Activated naive CD8-positive, alpha-beta T cell treated with anti-CD3 and anti-CD28 coated beads for 36 hours (primary cell): ENCODE data around the gene RBP3. TPM values are rescaled to one million over a fixed set of nuclear protein-coding genes. Genes with fewer than 3 reads are reported as not detected.

Source experiments
- DNase-seq: peaks from one replicate; pipeline ENCODE4 v3.0.0; 2021
- H3K27ac Mint-ChIP-seq: one replicate; pipeline ENCODE4 v1.8.0; 2022; ENCODE audit warnings: mild to moderate bottlenecking, moderate library complexity, mixed read lengths
- H3K27me3 Mint-ChIP-seq: one replicate; pipeline ENCODE4 v1.8.0; 2022; ENCODE audit warnings: mild to moderate bottlenecking, mixed read lengths
- H3K36me3 Mint-ChIP-seq: one replicate; pipeline ENCODE4 v1.8.0; 2021; ENCODE audit warnings: mild to moderate bottlenecking, mixed read lengths
- H3K4me1 Mint-ChIP-seq: one replicate; pipeline ENCODE4 v1.8.0; 2021; ENCODE audit warnings: mixed read lengths
- H3K4me3 Mint-ChIP-seq: one replicate; pipeline ENCODE4 v1.8.0; 2022; ENCODE audit warnings: mild to moderate bottlenecking, moderate library complexity, mixed read lengths
- H3K9me3 Mint-ChIP-seq: one replicate; pipeline ENCODE4 v1.8.0; 2022; ENCODE audit warnings: mixed read lengths
- total RNA-seq, 2 experiments: library from RNA; stranded (reverse); gene quantifications; one replicate each; pipeline ENCODE4 v1.2.3, GENCODE V29; 2021

Gene RBP3
- total RNA-seq, 2 experiments from 2014 or later = not detected

GRCh38 chr10:47366731-47367460 is 18.7 kb downstream of the RBP3 start:
- no peaks in the 10 kb centered on the region for H3K36me3 Mint-ChIP-seq
- DNase-seq = no peak
- H3K27me3 Mint-ChIP-seq = no peaks in the 10 kb centered on the region
- no peaks in the 10 kb centered on the region for H3K4me1 Mint-ChIP-seq
- no peak overlapping the region for H3K27ac Mint-ChIP-seq
- H3K4me3 Mint-ChIP-seq = no peak overlapping the region
- no peaks in the 10 kb centered on the region for H3K9me3 Mint-ChIP-seq

DNA sequence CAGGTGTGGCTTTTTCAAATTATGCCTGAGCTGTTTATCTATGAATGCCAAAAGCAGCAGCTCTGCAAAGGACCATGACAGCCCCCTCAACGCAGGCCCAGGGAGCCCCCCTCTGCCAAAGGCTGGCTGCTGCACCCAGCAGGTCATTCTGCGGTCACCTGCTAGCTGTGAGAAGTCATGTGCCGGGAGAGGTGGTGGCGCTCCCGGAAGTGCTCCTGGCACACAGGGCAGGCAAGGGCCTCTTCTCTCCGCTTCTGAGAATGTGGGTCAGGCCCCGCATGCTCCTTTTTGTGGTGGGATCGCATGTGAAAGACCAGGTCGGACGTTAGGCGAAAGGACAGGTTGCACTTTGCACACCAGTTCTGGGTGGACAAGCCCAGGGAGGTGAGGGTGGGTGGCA is 19.5 kb downstream of the RBP3 start:
- no peaks in the 10 kb centered on the region for H3K4me1 Mint-ChIP-seq
- no peak overlapping the region for H3K4me3 Mint-ChIP-seq
- H3K27me3 Mint-ChIP-seq = no peaks in the 10 kb centered on the region
- no peak for DNase-seq
- no peaks in the 10 kb centered on the region for H3K9me3 Mint-ChIP-seq
- H3K36me3 Mint-ChIP-seq = no peaks in the 10 kb centered on the region
- no peak overlapping the region for H3K27ac Mint-ChIP-seq

DNA sequence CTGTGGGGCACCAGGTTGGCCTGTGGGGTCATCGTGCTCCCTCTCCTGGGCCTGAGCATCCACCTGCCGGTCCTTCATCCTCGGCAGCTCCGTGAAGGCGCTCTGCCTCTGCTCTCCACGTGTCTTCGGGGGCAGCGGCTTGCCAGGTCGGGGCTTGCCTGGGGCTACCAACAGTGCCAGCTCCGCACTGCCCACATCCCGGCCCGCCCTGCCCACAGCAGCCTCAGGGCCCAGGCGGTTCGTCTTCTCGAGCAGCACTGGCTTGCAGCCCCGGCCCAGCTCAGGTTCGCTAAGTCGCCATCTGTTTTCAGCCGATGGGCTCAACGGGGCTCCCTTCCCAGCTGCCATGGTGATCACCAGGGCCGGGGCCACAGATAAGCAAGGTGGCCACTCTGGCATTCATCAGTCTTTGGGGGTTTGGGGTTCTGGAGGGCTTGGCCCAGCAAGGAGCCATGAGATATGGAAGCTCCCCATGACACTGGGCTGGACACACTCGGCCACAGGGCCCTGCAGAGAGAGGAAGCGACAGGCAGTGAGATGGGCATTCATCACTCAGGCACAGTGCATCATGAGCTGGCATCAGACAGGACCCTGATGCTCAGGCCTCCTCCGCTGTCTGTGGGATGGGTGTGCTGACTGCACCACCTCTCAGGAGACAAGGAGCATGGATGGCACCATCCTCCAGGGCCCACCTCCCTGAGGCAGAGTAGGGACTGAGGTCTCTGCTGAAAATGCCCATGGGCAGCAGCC is 20.4 kb downstream of the RBP3 start:
- Mint-ChIP-seq H3K27me3 (no peaks in the 10 kb centered on the region), H3K4me3 (no peak overlapping the region), H3K27ac (no peak overlapping the region), H3K36me3 (no peaks in the 10 kb centered on the region), H3K9me3 (no peaks in the 10 kb centered on the region), H3K4me1 (no peaks in the 10 kb centered on the region)
- DNase-seq = no peak

- DNase-seq = no peak
- Mint-ChIP-seq H3K27ac (no peak overlapping the region), H3K9me3 (no peaks in the 10 kb centered on the region), H3K4me1 (no peaks in the 10 kb centered on the region), H3K36me3 (no peaks in the 10 kb centered on the region), H3K27me3 (no peaks in the 10 kb centered on the region), H3K4me3 (no peak overlapping the region)
Observed at GRCh38 chr10:47369251-47369894, 21.2 kb downstream of the RBP3 start.

DNA sequence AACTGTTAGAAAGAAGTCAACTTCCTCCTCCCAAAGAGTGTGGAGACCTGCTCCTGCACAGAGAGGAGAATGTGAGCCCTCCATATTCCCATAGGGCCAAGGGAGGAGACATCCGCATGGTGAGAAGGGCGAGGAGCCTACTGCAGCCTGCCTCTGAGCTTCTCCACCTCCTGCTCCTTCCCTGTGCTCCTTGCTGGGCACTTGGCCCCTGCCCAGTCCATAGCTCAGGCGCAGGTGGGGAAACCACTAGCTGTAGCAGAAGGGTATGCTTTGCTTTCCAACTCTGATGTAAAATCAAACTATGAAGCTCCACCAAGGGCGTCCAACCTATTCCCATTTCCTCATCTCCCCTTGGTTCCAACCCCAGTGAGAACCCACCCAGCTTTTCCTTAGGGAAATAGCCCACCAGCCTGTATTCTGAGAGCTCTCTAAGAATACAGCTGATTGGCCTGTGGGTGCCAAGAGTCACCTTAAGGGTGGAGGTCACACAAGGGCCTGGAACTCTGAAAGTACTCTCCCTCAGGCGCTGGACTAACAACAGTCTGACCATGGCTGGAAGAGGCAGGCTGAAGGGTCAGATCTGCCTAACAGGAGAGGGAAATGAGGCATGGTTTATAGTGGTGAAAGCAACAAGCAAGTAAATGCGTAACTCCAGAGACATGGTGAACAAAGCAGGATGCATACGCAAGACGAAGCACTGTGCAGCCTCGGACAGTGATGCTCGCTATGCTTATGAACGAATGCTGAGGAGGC is 22.0 kb downstream of the RBP3 start:
- Mint-ChIP-seq H3K36me3 (no peaks in the 10 kb centered on the region), H3K27me3 (no peaks in the 10 kb centered on the region), H3K9me3 (no peaks in the 10 kb centered on the region), H3K4me3 (no peak overlapping the region), H3K27ac (no peak overlapping the region), H3K4me1 (no peaks in the 10 kb centered on the region)
- no peak for DNase-seq

DNA sequence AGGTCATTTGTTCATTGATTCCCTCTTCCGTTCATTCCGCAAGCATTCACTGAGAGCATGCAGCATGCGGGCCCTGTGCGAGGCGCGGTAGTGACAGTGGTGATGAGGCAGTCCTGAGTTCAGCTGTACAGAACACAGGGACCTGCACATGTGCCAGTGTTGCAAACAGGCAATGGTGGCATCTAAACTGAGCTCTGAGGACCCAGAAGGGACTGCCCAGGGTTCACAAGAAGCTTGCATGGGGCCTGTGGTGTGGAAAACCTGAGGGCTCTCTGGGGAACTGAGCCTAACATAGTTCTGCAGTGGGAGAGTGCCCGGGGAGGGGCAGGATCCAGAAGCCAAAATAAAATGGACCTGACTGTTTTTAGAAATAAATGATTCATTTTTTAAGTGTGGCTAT is 22.7 kb downstream of the RBP3 start:
- H3K36me3 Mint-ChIP-seq = no peaks in the 10 kb centered on the region
- H3K4me1 Mint-ChIP-seq = no peaks in the 10 kb centered on the region
- H3K4me3 Mint-ChIP-seq = no peak overlapping the region
- H3K9me3 Mint-ChIP-seq = no peaks in the 10 kb centered on the region
- H3K27me3 Mint-ChIP-seq = peaks cover 4% of the 10 kb centered on the region
- no peak for DNase-seq
- H3K27ac Mint-ChIP-seq = no peak overlapping the region

DNA sequence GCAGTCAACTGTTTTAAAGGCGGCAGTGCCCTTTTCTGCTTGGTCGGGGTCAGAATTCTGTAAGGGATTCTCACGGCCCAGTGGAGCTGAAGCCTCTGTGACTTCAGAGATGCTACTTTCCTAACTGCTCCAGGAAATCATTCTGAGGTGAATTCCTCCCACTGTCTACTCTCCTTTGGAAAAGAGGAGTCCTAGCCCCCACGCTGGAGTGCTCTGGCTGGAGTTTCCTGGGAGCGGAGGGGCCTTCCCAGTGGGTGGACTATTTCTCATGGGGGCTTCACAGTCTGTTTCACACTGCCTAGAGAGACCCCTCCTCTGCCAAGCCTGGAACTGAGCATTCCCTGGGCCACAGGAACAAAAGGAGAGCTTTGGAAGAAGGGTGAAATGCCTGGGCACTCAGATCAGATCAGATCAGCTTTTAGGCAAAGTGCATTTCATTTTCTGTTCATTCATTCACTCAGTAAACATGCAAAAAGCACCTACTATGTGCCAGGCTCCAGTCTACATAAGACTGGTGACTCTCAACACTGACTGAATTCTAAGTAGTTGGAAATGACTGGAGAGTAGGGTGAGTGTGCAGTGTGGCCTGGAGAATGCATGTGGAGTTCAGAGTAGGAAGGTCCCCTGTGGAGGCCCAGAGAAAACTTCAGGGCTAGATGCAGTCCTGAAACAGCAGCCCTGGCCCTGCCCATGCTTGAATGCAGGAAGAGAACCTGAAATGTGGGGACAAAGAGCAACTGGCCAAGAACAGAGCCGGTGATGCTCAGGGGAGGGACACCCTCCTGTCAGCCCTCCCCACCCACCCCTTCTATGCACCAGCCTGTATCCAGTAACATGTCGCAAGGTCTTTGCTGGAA is 23.7 kb downstream of the RBP3 start:
- Mint-ChIP-seq H3K9me3 (no peaks in the 10 kb centered on the region), H3K27me3 (peaks cover 11% of the 10 kb centered on the region), H3K36me3 (no peaks in the 10 kb centered on the region), H3K4me1 (no peaks in the 10 kb centered on the region), H3K4me3 (no peak overlapping the region), H3K27ac (no peak overlapping the region)
- DNase-seq = no peak

GRCh38 chr10:47372726-47373125 is 24.6 kb downstream of the RBP3 start:
- Mint-ChIP-seq H3K27me3 (peaks cover 20% of the 10 kb centered on the region), H3K4me3 (no peak overlapping the region), H3K4me1 (no peaks in the 10 kb centered on the region), H3K27ac (no peak overlapping the region), H3K9me3 (no peaks in the 10 kb centered on the region), H3K36me3 (no peaks in the 10 kb centered on the region)
- no peak for DNase-seq

DNA sequence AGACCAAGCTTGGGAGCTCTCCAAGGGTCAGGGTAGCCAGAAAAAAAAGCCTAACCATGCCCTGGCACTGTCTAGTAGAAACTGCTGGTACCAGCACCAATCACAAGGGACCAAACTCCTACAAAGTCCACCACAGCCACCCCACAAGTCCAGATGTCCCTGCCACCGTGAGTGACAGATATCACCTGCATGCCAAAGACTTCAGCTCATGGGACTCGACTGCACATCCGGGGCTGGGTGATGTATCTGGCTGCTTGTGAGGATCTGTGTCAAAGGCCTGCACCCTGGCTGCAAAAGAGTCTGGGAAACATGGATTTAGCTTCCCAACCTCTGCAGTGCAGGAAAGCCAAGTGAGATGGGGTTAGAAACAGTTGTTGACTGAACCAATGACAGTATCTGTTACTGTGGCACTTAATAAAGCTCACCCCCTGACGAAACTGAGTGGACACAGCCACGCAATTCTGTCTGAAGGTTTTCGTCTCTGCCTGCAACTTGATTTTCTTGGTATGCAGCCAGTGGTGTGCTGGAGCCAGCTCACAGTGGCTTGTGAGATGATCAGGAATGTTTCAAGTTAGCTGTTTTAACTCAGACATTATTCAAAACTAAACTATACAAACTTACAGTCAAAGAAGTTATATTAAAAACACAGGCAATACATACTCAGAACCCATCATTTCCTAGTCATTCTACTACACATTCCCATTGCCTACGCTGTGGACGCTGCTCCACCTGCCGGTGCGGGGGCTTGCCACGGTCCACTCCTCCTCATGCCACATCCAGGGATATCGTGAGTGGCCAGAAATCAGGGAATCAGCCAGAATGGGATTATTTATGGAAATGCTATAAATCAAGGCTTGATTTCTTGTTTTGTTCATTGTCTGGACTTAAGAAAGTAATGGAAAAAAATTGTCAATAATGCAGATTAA is 26.7 kb downstream of the RBP3 start:
- no peaks in the 10 kb centered on the region for H3K36me3 Mint-ChIP-seq
- no peaks in the 10 kb centered on the region for H3K4me1 Mint-ChIP-seq
- DNase-seq = no peak

GRCh38 chr10:47376522-47377220 is 28.5 kb downstream of the RBP3 start:
- no peak overlapping the region for H3K27ac Mint-ChIP-seq
- H3K27me3 Mint-ChIP-seq = peaks cover 56% of the 10 kb centered on the region
- DNase-seq = no peak
- H3K36me3 Mint-ChIP-seq = no peaks in the 10 kb centered on the region
- H3K9me3 Mint-ChIP-seq = no peaks in the 10 kb centered on the region
- no peak overlapping the region for H3K4me3 Mint-ChIP-seq
- H3K4me1 Mint-ChIP-seq = no peaks in the 10 kb centered on the region

More for the DNA sequence above, 26.7 kb downstream of the RBP3 start:
- H3K27me3 Mint-ChIP-seq = peaks cover 42% of the 10 kb centered on the region
- H3K9me3 Mint-ChIP-seq = no peaks in the 10 kb centered on the region
- no peak overlapping the region for H3K4me3 Mint-ChIP-seq
- H3K27ac Mint-ChIP-seq = no peak overlapping the region

- Mint-ChIP-seq H3K36me3 (no peaks in the 10 kb centered on the region), H3K4me1 (no peaks in the 10 kb centered on the region), H3K9me3 (no peaks in the 10 kb centered on the region), H3K4me3 (no peak overlapping the region), H3K27me3 (peaks cover 67% of the 10 kb centered on the region), H3K27ac (no peak overlapping the region)
- no peak for DNase-seq
Observed at GRCh38 chr10:47378183-47378510, 30.0 kb downstream of the RBP3 start.

DNA sequence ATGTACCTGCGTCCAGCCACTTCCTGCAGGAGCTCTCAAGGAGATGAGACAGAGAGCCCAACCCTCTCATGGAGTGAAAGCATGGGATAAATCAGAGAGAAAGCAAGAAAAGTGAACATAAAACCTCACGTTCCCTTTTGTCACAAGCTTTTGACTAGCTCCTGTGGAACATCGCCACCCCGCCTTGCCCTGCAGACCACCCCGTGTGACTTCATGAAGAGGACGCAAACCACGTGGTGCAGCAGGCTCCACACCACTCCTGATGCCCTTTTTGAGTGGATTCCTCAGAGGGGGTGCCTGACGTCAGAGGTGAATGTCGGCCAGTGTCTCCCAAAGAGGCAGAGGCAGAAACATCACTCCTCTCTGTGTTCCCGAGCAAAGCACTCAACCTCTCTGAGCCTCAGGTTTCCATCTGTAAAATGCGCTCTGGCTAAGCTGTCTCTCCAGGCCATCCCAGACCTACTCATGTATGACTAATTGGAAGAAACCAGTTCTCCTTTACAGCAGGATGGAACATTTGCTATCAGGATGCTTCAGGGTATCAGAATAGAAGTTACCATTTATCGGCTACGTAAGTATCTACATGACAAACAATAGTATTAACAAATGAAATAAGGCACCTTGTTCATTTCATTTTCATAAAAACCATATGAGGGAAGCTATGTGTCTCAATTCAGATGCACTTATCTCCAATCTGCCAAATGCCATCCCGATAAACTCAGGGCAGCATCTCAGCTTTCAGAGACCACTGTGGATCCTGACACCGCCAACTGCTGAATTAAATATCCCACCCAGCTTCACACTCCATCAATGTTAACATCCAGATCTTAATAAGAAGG is 30.7 kb downstream of the RBP3 start:
- no peaks in the 10 kb centered on the region for H3K36me3 Mint-ChIP-seq
- H3K27ac Mint-ChIP-seq = no peak overlapping the region
- H3K9me3 Mint-ChIP-seq = no peaks in the 10 kb centered on the region
- peaks cover 6% of the 10 kb centered on the region for H3K4me1 Mint-ChIP-seq
- H3K4me3 Mint-ChIP-seq = no peak overlapping the region
- DNase-seq = no peak
- peaks cover 73% of the 10 kb centered on the region for H3K27me3 Mint-ChIP-seq
